HuH-7 (cell line): ENCODE measurements around the gene PTPRT.

ENCODE experiments used
- DNase-seq: peaks from one replicate; pipeline ENCODE4 v3.0.0; 2011; ENCODE audit warnings: low spot score

The PTPRT gene

GRCh38 chr20:42113236-42113635 lies 1076.5 kb downstream of the PTPRT start:
- DNase-seq = no peak

GRCh38 chr20:42112161-42112560 lies 1077.5 kb downstream of the PTPRT start:
- no peak for DNase-seq

- DNase-seq = no peak
These were observed 1078.4 kb downstream of the PTPRT start for GRCh38 chr20:42111349-42111748.

GRCh38 chr20:42110301-42110700 lies 1079.4 kb downstream of the PTPRT start:
- no peak for DNase-seq

GRCh38 chr20:42102000-42102399 lies 1087.7 kb downstream of the PTPRT start:
- no peak for DNase-seq

GRCh38 chr20:42100137-42100704 lies 1089.5 kb downstream of the PTPRT start:
- no peak for DNase-seq

- no peak for DNase-seq
These were observed 1090.6 kb downstream of the PTPRT start for GRCh38 chr20:42099101-42099500.

GRCh38 chr20:42098418-42098817 lies 1091.3 kb downstream of the PTPRT start:
- DNase-seq = no peak

GRCh38 chr20:42097741-42098140 lies 1092.0 kb downstream of the PTPRT start:
- no peak for DNase-seq

GRCh38 chr20:42095221-42095620 lies 1094.5 kb downstream of the PTPRT start:
- no peak for DNase-seq

GRCh38 chr20:42093542-42094440 lies 1095.9 kb downstream of the PTPRT start:
- DNase-seq = no peak

- no peak for DNase-seq
These were observed 1096.7 kb downstream of the PTPRT start for GRCh38 chr20:42093041-42093440.

GRCh38 chr20:42085366-42085765 lies 1104.3 kb downstream of the PTPRT start:
- no peak for DNase-seq

- DNase-seq = no peak
These were observed 1106.4 kb downstream of the PTPRT start for GRCh38 chr20:42083280-42083679.

- no peak for DNase-seq
These were observed 1107.1 kb downstream of the PTPRT start for GRCh38 chr20:42082611-42083010.

GRCh38 chr20:42080956-42081355 lies 1108.8 kb downstream of the PTPRT start:
- no peak for DNase-seq

- DNase-seq = no peak
These were observed 1114.8 kb downstream of the PTPRT start for GRCh38 chr20:42074944-42075343.

- DNase-seq = no peak
These were observed 1122.1 kb downstream of the PTPRT start for GRCh38 chr20:42067596-42067995.

- DNase-seq = no peak
These were observed 1122.5 kb downstream of the PTPRT start for GRCh38 chr20:42067174-42067573.

- DNase-seq = no peak
These were observed 1126.6 kb downstream of the PTPRT start for GRCh38 chr20:42063141-42063540.

GRCh38 chr20:42053350-42053749 lies 1136.4 kb downstream of the PTPRT start:
- no peak for DNase-seq

- no peak for DNase-seq
These were observed 1137.8 kb downstream of the PTPRT start for GRCh38 chr20:42051921-42052320.

- no peak for DNase-seq
These were observed 1143.2 kb downstream of the PTPRT start for GRCh38 chr20:42046371-42047085.
